GM18517 (cell line): Measurements from ENCODE around the gene MSX1.
"Not testable (repeated sequence)": the region's sequence is repeated elsewhere in the genome, so short reads cannot be mapped to it uniquely, and the experiment has no call there.

Experiments used
- ATAC-seq: cut with Tn5 transposase; IDR thresholded peaks from one replicate; pipeline ENCODE4 v1.9.1; 2021; ENCODE audit warnings: mild to moderate bottlenecking, moderate library complexity; ENCODE audit not compliant: unreplicated experiment

The MSX1 gene

DNA sequence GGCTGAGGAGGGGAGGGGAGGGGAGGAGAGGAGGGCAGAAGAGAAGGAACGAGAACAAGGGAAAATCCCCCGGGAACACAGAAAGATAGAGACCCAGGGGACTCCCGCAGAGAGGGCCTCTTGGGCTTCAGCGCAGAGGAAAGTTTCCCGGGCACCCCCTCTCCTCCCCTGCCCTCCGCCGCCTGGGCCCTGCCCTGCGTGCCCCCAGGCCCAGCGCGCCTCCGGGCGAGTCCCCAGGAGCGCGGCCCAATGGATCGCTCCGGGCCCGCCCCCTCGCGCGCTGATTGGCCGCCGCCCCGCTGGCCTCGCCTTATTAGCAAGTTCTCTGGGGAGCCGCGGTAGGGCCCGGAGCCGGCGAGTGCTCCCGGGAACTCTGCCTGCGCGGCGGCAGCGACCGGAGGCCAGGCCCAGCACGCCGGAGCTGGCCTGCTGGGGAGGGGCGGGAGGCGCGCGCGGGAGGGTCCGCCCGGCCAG lies at the start of gene MSX1:
Gene MSX1, plus strand, starts transcription at position 341 of the 474 bp plus-strand sequence. CDS start 235 bp downstream, outside the sequence.
- ATAC-seq: peak; percentile 79

GRCh38 chr4:4810092-4810774 lies 49.2 kb upstream of the MSX1 start:
- ATAC-seq: no peak

- no peak for ATAC-seq
Measured at GRCh38 chr4:4810778-4811177, 48.7 kb upstream of the MSX1 start.

DNA sequence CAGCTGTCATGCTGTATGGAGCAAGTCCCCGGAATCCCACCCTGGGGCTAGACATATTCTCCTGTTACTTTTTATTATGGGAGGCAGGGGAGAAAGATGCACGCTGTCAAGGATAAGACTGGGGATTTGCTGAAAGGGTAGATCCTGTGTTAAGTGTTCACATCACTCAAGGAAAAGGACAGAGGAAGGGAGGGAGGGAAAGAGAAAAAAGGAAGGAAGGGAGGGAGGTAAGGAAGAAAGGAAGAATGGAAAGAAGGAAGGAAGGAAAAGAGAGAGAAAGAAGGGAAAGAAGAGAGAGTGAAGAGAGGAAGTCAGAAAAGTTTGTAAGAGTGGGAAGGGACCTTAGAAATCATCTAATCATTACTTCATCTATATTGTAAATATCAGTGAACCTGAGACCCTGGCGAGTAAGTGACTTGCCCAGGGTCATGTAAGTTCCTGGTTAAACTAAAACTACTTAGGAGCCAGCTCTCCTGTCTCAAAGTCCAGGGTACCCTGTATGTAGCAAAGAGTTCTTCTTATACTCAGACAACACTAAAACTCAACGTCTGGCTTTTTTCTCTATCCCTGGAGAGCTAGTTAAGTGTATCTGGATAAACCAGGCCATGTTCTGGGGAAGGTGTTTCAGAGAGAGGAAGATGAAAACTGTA lies 47.2 kb upstream of the MSX1 start:
- ATAC-seq: no peak

DNA sequence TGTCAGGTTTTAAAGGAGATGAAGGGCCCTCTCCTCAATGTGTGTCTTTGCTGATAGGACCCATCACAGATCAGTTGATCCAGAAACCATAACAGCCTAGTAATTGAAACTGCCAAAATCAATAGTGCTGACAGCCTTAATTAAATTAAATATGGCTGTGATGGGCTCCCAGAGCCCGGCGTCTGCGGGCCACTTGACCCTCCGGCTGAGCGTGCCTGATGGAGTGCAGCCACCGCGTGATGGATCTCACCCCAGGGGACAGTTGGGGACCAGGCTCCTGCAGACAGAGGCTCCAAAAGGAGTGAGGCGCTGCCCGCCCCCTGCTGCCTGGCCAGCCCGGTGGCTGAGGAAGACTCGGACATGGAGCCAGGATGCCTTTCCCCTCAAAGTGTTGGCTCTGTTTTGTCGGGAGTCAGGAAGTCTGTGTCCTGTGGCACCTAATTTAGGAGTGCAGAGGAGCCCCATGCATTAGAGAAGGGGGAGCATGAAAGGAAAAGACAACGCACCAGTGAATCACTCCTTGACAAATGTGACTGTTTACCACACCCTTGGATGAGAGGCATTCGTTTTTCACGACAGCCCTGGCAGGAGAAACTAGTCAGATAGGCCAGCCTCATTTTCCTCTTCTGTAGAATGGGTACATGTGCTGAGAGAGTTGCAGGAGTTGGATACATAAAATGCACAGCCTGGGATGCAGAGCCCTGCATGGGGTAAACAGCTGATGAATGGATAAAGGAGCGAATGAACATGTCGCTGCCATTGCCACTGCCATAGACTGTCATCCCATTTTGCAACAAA lies 40.9 kb upstream of the MSX1 start:
- no peak for ATAC-seq

GRCh38 chr4:4819213-4819606 lies 40.3 kb upstream of the MSX1 start:
- no peak for ATAC-seq

GRCh38 chr4:4820261-4820660 lies 39.2 kb upstream of the MSX1 start:
- no peak for ATAC-seq

- no peak for ATAC-seq
Measured at GRCh38 chr4:4820739-4821138, 38.7 kb upstream of the MSX1 start.

GRCh38 chr4:4821577-4821976 lies 37.9 kb upstream of the MSX1 start:
- no peak for ATAC-seq

DNA sequence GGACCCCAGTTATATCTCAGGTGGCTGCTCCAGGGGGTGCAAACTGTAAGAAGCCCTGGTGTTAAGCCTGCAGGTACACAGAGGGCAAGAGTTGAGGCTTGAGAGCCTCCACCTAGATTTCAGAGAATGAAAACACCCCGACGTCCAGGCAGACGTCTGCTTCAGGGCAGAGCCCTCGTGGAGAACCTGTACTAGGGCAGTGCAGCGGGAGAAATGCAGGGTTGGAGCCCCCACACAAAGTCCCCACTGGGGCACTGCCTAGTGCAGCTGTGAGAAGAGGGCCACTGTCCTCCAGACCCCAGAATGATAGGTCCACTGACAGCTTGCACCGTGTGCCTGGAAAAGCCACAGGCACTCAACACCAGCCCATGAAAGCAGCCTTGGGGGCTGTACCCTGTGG lies 37.2 kb upstream of the MSX1 start:
- not testable (repeated sequence) for ATAC-seq

DNA sequence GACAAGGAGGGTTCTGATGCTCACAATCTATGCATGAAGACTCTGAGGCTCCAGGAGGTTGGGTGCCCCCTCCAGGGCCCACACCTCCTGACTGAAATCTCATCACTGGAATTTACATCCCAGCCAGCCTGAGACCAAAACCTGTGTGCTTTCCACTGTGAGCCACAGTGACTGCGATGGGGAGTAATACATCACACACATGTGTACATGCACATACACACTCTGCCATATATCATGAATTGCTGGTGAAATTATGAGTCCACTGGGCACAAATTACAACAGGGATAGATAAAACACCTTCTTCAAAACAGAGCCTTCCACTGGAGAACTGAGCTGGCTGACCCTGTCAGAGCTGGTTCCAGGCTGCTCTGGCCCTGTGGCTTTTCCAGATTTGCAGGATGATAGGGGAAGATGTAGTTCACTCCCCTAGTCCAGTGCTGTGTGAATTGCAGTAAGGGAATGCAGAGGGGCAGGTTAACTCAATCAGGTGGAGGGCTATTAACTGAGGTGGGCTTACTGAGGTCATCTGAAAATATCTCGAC lies 35.8 kb upstream of the MSX1 start:
- no peak for ATAC-seq

DNA sequence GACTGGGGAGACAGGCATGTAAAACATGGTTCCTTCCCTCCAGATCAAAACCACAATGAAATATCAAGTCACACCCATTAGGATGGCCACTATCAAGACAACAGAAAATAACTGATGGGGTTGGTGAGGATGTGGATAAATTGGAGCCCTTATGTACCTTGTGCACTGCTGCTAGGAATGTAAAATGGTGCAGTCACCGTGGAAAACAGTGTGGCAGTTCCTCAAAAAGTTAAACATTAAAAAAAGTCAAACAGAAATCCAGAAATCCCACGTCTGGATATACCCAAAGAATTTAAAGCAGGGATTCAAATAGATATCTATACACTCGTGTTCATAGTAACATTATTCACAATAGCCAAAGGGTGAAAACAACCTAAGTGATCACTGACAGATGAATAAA lies 35.2 kb upstream of the MSX1 start:
- ATAC-seq: no peak

DNA sequence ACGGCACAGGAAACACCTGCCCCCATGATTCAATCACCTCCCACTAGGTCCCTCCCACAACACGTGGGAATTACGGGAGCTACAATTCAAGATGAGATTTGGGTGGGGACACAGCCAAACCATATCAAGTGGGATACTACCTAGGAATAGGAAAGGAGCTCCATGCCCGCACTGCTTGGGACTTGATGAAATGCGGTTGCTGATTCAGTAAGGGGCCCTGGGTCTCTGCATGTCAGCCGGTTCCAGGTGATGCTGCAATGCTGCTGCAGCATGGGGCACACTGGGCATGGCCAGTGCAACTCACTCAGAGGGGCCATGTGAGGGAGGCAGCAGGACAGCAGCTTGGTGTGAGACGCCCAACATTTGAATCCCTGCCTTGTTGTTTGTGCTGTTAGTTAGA lies 34.0 kb upstream of the MSX1 start:
- ATAC-seq: no peak

GRCh38 chr4:4829837-4830236 lies 29.6 kb upstream of the MSX1 start:
- ATAC-seq: no peak

- ATAC-seq: no peak
Measured at GRCh38 chr4:4831266-4831665, 28.2 kb upstream of the MSX1 start.

GRCh38 chr4:4831825-4832224 lies 27.6 kb upstream of the MSX1 start:
- no peak for ATAC-seq

- ATAC-seq: no peak
Measured at GRCh38 chr4:4836044-4836443, 23.4 kb upstream of the MSX1 start.

DNA sequence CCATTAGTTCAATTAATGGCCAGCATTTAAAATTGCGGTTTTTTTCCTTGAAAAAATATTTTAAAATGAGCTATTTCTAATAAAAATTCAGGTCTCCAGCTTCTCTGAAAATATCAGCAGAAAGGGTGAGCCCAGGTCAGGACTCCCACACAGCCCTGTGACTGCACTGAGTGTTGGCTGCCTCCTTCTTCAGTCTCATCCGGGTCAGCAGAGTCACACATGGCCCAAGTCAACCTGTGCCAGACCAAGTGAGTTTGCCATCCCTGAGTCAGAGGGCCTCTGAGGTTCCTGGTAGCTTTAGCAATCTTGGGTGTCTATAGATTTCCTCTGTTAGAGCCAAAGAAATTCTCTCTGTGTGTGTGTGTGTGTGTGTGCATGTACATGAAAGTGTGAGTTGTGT lies 22.1 kb upstream of the MSX1 start:
- ATAC-seq: no peak

GRCh38 chr4:4838051-4838935 lies 21.2 kb upstream of the MSX1 start:
- no peak for ATAC-seq

- no peak for ATAC-seq
Measured at GRCh38 chr4:4838936-4839810, 20.3 kb upstream of the MSX1 start.
